IPS-NIHi11 (cell line): ENCODE measurements around the gene ADARB2.
"Not testable (repeated sequence)": the region's sequence is repeated elsewhere in the genome, so short reads cannot be mapped to it uniquely, and the experiment has no call there.

Experiments used
- DNase-seq: peaks from one replicate; pipeline ENCODE4 v3.0.0; 2012; ENCODE audit warnings: mixed read lengths, low spot score

Gene ADARB2

DNA sequence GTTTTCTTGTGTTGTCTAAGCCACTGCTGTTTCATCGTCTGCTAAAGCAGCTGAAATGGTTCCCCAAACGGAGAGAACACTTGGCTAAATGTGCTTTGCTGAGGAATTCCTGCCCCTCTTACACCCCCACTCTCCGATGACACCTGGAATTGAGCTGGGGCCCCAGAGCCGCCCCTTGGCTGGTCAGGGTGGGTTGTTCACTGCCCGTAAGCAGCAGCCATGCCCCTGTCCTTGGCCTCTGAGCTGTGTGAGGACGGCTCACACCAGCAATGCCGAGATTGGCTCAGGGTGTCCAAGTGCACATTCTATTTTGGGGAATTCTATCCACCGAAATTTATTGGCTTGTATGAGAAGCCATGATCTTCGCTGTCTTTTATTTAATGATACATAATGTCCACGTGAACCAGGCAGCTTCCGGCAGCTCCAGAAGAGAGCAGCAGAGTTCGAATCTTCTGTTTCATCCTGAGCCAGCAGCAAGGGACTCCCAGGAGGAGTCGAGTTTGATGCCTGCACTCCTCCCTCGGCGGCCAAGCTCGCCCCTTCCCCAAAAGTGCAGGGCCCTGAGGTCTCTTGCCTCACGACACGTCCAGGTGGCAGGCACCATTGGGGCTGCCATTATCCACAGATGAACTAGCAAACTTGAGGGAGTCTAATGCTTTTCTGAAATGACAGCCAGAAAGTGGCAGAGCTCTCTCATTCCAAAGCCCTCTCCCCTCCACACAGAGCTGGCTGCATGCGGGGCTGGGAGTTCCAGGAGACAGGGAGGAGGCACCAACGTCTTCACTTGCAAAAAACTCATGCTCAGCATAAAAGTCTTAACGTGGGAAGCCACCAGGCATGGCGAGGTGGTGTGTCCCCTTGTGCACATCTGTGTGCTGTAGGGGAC lies 567.1 kb downstream of the ADARB2 start:
- DNase-seq: no peak

DNA sequence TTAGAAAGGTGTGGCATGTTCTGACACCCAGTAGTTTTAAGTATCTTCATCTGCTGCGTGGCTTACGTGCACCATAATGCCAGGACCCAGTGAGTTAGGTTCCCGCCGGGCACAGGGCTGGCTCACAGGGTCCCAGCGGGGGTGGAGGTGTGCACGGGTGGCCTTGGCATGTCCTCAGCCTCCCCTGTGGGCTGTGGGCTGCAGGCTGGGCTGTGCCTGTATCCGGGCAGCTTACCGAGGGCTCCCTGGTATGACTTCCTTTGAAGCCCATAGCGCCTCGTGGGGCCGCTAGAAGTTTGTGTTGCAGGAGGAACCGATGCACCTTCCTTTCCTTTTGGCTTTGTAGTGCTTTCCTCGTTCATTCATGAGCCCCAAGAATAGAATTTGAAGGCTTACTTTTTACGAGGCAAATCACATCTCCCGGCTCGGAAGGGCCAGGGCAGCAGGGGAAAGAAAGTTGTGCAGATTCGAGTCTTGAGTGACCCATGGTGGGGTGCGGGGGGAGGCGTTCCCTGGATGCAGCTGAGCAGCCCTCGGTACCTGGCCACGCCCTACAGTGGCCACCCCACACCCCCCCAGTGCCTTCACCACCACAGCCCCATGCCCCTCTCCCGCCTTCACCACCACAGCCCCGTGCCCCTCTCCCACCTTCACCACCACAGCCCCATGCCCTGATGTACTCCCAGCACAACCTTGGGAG lies 568.0 kb downstream of the ADARB2 start:
- no peak for DNase-seq

DNA sequence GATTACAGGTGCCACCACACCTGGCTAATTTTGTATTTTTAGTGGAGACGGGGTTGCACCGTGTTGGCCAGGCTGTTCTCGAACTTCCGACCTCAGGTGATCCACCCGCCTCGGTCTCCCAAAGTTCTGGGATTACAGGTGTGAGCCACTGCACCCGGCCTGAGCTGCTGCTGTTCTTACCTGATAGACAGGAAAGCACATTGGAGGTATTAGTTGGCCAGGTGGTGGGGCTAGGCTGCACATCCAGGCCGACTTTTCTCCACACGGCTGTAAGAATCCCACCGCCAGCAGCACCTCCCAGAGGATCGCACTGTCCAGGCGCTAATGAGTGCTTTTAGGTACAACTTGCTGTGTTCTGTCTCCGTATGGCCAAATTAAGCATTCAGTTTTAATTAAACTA lies 568.6 kb downstream of the ADARB2 start:
- no peak for DNase-seq

DNA sequence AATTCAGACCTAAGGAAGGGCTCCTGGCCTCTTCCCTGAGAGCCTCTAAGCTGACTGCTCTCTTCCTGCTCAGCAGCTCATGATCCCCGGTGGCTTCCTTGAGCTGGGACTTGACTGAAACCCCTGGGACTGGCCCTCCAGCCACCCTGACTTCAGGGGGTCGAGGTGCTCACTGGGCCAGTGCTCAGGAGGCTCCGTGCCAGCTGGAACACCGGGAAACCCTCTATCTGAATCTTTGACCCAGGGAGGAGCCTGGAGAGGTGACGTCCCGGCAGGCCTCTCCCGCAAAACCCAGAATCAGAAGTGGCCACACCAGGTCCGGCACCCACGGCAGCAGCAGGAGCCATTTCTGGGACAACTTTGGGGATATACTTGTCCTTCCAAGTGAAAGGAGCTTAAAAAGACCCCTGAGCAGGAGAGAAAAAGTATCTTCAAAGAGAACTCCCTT lies 570.5 kb downstream of the ADARB2 start:
- no peak for DNase-seq

DNA sequence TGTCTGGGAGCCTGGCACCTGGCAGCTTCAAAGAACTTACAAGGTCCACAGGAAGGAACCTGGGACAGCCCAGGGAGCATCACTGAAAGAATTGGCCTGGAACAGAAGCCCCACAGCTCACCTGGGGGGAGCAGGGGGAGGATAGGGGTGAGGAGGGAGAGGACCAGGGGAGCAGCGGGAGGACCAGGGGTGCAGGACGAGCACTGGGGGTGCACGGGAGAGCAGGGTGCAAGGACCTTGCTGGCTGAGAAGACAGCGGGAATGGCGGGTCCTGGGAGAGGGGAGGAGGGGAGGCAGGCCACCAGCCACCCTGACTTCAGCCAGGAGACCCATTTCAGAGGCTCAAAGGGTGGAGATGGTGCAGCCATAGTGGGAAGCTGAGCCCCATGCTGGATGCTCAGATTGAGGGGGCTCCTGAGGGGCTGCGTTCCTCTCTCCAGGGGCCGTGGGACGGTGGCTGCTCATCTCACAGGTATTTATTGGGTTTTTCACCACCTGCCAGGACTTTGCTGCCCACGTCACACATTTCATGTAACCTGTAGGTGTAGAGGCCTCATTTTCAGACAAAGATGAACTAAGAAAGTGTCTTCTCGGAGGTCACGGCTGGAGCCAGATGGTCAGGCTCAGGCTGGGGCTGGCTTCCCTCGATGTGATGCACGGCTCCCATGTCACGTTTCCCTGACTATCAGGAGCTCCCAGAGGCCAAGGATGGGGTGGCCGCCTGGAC lies 571.1 kb downstream of the ADARB2 start:
- no peak for DNase-seq

DNA sequence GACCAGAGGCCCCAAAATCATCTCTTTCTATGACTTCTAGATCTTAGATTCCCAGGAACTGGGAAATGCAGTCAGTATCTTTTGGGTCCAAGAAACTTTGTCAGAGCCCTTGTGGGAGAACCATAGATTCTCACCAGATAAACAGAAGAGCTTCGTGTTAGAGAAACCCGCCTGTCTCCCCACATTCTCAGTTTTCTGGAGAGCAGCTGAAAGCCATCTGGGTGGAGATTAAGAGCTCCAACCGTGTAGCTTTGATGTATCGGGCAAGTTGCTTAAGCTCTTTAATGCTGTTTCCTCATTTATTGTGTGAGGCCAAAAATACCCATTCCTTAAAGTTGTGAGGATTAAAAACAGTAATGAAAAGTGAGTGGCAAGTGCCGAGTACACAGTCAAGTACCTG lies 573.5 kb downstream of the ADARB2 start:
- DNase-seq: no peak

DNA sequence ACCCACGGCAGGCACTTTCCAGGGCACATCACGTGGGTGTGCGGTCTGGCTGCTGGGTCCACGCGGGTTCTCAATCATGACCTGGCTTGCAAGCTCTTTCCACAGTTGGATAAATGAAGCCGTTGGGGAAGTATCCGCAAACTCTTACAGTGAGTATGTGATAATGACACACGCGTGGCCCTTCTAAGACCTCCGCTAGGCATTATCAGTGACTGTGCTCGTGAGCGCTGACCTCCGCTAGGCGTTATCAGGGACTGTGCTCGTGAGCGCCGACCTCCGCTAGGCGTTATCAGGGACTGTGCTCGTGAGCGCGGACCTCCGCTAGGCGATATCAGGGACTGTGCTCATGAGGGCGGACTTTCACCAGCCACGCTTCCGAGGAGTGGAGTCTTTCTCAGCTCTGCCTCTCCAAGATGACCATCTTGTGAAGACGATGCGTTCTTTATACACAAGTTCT lies 574.1 kb downstream of the ADARB2 start:
- no peak for DNase-seq

DNA sequence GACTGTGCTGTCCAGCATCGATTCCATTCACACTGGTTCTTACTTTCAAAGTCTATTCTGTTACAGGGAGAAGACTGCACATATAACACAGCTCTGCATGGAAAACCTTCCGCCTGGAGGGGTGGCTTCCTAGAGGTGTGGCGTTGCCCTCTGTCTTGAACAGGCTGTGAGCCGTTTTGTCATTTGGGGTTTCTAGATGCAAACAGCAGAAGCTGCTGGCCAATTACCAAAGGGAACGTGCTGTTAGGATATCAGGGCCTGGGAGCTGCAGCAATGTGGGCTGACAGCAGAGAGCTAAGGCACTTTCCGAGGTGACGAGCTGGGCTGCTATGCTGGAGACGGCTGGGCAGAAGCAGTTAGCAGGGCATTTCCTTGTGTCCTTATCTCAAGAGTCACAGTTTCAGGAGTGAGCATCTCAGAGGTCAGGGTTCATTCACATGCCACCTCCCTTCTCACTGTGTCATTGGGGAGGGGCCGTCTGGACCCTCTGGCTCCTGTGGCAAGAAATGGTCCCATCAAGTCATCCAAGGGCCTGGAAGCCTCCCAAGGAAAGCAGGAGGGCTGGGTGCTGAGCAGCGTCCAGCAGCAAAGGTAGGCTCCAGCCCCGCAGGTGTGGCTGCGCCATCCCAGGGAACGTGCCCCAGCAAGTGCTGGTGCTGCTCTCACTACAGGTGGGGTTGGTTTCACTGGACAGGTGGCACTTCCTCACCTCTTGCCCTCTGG lies 574.7 kb downstream of the ADARB2 start:
- DNase-seq: no peak

DNA sequence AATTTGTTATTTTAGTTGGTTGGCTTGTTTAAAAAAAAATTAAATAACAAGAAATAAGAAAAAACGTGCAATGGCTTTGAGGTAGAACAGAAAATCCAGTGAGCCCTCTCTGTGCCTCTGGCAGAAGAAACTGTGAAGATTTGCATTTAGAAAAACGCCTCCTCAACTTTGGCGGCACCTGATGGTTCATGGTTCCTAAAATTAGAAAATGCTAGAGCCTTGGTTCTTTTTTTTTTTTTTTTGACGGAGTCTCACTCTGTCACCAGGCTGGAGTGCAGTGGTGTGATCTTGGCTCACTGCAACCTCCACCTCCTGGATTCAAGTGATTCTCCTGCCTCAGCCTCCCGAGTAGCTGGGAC lies 576.0 kb downstream of the ADARB2 start:
- DNase-seq: not testable (repeated sequence)

DNA sequence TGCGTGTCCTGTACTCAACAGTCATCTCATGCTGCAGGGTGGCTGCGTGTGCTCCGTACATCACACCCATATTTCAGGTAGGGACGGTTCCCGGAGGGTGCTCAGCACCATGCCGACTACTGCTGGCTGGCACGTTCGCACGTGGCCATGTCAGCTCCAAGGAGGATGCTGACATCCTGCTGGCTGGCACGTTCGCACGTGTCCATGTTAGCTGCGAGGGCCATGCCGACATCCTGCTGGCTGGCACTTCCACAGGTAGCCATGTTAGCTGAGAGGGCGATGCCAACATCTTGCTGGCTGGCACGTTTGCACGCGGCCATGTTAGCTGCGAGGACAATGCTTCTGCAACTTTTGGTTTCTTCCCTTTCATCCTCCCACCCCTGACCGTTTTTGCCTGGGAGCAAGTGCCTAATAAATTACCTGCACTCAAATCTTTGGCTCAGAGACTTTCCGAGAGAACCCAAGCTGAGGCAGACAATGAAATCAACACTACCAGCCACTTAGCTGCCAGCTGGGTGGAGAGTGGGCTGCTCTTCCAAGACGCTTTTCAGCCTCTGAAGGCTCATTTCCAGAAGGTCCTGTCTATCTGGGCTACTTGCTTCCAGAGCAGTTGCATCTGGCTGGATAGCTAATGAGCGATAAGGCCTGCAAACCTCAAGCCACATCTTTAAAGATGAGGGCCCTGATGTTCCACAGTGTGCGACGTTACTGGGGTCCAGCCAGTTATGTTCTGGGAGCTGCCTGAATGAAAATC lies 576.6 kb downstream of the ADARB2 start:
- no peak for DNase-seq

DNA sequence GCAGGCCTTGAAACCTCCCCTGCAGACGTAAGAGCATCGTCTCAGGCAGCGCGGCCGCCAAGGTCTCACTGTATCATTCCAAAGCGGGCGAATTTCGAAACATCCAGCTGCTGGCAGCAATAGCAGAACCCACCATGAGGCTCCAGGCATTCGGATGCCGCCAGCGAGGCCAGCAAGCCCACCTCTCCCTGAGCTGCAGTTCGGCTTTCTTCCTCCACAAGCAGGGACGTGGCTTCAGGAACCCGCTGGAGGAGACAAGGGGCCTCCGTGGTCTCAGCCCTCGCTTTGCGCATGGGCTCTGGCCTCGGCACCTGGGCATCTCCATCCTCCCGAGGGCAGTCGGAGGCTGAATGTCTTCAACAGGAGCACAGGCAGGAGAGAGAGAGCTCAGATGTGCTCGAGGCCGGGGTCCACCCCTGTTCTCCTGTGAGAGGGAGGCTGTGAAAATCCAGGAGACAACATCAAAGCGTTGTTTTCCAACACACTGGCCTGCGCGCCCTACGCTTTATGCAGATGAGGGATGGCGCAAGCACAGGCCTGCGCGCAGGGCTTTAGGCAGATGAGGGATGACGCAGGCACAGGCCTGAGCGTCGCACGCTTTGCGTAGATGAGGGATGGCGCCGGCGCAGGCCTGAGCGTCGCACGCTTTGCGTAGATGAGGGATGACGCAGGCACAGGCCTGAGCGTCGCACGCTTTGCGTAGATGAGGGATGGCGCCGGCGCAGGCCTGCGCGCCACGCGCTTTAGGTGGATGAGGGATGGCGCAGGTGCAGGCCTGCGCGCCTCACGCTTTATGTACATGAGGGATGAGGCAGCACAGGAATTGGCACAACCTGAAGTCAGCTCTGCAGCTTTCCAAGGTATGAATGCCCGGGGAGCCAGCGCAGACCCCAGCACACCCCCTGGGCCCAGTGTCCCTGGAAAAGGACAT lies 577.9 kb downstream of the ADARB2 start:
- DNase-seq: no peak

DNA sequence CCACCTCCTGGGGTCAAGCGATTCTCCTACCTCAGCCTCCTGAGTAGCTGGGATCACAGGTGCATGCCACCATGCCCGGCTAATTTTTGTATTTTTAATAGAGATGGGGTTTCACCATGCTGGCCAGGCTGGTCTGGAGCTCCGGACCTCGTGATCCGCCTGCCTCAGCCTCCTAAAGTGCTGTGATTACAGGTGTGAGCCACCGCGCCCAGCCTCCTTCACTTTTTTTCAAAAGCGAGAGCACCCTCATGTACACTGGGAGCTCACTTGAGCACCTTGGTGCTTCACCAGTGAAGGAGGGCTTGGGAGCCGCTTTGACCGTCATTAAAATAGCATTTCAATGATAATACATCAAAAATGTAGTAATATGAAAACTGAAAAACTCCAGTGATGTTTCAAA lies 578.8 kb downstream of the ADARB2 start:
- not testable (repeated sequence) for DNase-seq

DNA sequence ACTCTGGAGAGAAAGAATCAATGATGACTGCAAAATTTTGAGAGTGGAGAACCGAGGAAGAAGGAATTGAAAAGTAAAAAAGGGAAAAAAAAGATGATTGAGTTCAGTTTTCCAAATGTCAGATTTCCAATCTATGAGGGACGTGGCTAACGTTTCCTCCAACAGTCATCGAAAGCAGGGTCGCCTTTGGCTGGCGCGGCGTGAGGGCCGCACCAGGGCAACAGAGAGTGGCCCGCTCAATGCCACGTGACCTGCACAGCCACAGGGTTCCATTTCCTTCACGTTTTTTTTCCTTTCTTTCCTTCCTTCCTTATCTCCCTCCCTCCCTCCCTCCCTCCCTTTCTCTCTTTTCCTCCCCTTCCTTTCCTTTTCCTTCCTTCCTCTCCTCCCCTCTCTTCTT lies 579.3 kb downstream of the ADARB2 start:
- no peak for DNase-seq

DNA sequence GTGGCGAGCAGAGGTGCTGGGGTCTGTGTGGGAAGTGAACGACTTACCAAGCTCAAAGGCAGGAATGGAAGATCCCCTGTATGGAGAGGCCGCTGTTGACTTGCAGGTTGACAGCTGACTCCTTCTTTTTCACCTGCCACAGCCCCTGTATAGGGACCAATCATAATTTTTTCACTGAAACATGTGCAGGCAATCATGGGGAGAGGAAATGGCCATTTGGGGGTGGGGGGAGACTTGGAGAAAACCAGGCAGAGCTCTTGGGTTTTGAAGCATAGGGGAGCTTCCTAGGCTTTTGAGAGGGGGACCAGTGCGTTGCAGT lies 579.8 kb downstream of the ADARB2 start:
- no peak for DNase-seq

DNA sequence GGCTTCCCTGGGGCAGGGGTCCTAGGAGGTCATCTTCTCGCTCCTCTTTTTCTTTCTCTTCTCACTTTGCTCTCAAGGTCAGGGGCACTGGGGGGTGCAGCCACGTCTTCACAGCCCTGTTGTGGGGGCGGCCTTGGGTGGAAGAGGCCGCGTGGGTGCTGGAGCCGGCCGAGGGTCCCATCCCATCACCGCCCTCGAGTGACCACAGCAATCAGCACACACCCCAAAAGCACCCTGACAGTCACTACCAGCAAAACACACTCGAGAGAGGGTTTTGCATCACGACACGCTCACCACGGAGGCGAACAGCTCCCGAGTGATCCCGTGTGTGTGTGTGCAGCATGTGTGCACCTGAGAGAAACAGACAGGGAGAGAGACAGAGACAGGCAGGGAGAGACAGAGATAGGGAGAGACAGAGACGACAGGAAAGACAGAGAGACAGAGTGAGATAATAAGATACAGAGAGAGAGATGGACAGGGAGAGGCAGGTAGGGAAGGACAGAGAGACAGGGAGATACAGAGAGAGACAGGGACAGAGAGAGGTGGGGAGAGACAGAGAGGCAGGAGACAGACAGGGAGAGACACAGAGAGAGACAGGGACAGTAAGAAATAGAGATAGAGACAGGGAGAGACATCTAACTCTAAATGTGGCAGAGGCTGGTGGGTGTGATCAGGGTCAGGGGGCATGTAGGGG lies 580.3 kb downstream of the ADARB2 start:
- no peak for DNase-seq

DNA sequence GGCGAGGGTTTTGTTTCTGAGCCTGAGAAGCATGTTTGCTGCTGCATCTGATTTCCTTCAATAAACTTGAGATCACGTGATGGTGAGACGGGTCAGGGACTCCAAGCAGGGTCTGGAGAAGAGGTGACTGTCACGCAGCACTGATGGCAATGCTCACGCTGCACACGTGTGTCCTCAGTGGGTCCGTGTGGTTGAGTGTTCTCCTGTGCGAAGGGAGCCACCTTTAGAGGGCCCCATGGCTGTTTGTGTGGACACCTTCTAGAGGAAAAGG lies 580.8 kb downstream of the ADARB2 start:
- no peak for DNase-seq

DNA sequence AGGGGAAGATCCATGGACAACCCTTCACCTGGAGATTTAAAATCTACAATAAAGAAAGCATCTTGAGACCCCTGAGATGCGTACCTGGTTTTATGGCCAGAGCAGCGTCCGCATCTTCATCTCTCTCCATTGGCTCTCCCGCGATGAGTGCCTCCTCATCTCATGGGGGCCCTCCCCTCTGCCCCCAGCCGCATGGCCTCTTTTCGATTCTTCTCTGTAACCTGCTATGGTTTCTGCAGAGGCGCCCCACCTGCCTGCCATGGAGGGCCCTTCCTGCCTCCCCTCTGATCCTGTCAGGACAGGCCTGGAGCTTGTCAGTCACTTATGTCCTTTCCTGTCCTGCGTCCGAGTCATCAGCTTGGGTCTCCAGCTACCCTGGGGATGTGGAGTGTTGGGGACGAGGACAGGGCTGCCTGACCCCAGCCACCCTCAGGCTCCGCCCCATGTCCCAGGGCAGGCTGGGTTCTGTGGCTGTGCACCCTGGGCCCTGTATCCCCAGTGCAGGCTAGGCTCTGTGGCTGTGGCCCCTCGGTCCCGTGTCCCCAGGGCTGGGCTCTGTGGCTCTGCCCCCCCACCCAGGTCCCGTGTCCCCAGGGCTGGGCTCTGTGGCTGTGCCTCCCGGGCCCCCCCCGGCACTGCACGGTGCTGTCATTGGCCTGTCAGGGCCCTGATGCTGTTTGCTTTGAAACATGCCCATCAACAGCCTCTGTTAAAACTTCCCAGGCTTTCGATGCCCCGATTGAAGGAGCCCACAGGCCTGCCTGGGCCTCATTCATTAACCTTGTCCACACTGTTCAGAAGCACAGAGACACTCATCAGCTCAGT lies 581.3 kb downstream of the ADARB2 start:
- no peak for DNase-seq

DNA sequence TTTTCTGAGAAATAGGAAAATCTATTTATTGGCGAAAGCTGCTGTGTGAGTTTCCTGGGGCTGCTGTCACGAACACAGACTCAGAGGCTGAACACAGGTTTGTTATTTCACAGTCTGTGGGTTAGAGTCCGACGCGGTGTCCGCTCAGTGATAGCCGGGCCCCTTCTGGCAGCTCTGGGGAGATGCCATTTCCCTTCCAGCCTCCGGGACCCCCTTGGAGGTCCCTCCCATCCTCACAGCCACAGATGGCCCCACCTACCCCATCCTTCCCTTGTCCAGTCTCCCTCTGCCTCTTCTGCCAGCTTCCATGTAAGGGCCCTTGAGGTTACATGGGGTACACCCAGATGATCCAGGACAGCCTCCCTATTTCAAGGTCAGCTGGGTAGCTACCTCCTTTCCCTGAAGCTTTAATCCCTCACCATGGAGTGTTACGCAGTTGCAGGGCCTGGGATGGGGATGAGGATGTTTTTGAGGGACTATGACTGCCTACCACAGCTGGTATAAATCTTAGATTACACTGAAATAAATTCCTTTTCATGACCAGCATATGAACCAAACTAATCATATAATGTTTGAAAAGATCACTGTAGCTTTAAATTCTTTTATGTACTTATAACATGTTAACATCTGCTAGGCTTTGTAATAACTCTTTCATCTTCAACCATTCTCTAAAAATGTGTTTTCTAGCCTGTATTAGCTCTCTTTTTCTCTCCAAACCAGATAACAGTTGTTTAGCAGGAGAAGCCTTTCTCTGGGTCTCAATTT lies 582.6 kb downstream of the ADARB2 start:
- no peak for DNase-seq
